ENCODE data around the gene NME9. TPM values are rescaled to one million over a fixed set of nuclear protein-coding genes. Genes with fewer than 3 reads are reported as not detected.

Gene NME9
- polyA plus RNA-seq, 1 donor = 1.4 TPM

DNA sequence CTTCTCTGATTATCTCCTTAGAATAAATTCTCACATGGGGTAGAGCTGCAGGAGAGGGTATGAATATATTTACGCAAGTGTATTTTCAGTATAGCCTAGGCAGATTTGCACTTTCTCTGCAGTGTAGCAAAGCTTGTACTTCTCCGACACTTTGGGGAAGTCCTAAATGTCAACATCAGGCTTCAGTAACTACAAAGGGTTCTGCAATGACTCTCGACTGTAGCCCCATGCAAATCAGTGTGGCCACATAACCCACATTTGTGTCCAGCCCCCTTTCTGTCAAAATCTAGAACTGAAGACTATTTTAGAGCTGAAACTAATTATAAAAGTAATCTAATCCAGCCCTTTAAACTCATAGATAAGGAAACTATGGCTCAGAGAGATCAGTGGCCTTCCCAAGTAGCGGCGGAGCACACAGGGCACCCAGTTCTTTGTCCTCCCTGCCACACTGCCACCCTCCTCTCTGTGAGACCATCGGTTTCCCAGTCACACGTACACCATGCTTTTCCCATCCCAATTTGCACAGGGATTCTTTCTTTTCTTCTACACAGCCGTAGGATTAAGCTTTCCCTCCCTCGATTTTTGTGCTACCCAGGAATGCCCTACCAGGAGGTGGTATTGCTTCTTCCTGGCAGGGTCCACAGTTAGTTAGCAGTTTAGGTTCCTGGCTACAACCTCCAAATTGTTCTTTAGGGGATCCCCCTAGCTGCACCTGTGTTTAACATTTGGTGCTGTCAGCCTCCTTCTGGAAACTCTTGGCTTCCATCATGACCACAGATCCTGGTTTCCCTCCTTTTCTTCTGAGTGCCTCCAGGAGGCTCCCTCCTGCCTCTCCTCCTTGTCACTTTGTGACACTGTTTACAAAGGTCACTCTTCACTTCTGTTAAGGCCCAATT lies 41.7 kb upstream of the NME9 start:
- DNase-seq = no peak
- no peaks in the 10 kb centered on the region for H3K36me3 ChIP-seq (ENCODE audit: control insufficient read depth, insufficient read depth, low read length)
- no peaks in the 10 kb centered on the region for H3K4me1 ChIP-seq (ENCODE audit: control insufficient read depth, insufficient read depth, low read length)
- H3K27ac ChIP-seq (ENCODE audit: low read length) = no peak overlapping the region
- H3K9me3 ChIP-seq (ENCODE audit: control insufficient read depth, low read depth, low read length) = no peaks in the 10 kb centered on the region
- H3K4me3 ChIP-seq (ENCODE audit: low read length) = no peak overlapping the region
- WGBS (ENCODE audit: insufficient coverage, low lambda C conversion rate) = 88% methylated on average over 4 of the region's 9 CpGs
- no peaks in the 10 kb centered on the region for H3K27me3 ChIP-seq (ENCODE audit: control insufficient read depth, insufficient read depth, low read length)

GRCh38 chr3:138370321-138370720 lies 40.7 kb upstream of the NME9 start:
- no CpG with 5 or more reads among the region's 8 CpGs for WGBS (ENCODE audit: insufficient coverage, low lambda C conversion rate)

GRCh38 chr3:138369151-138369900 lies 39.7 kb upstream of the NME9 start:
- Histone ChIP-seq H3K27me3 (ENCODE audit: control insufficient read depth, insufficient read depth, low read length) (no peaks in the 10 kb centered on the region), H3K36me3 (ENCODE audit: control insufficient read depth, insufficient read depth, low read length) (no peaks in the 10 kb centered on the region), H3K27ac (ENCODE audit: low read length) (no peak overlapping the region), H3K4me1 (ENCODE audit: control insufficient read depth, insufficient read depth, low read length) (no peaks in the 10 kb centered on the region), H3K9me3 (ENCODE audit: control insufficient read depth, low read depth, low read length) (no peaks in the 10 kb centered on the region), H3K4me3 (ENCODE audit: low read length) (no peak overlapping the region)
- WGBS (ENCODE audit: insufficient coverage, low lambda C conversion rate) = no CpG with 5 or more reads among the region's 8 CpGs
- DNase-seq = no peak

More at GRCh38 chr3:138370321-138370720, 40.7 kb upstream of the NME9 start:
- no peak overlapping the region for H3K4me3 ChIP-seq (ENCODE audit: low read length)
- no peaks in the 10 kb centered on the region for H3K4me1 ChIP-seq (ENCODE audit: control insufficient read depth, insufficient read depth, low read length)
- DNase-seq = no peak
- H3K36me3 ChIP-seq (ENCODE audit: control insufficient read depth, insufficient read depth, low read length) = no peaks in the 10 kb centered on the region
- H3K27ac ChIP-seq (ENCODE audit: low read length) = no peak overlapping the region
- no peaks in the 10 kb centered on the region for H3K9me3 ChIP-seq (ENCODE audit: control insufficient read depth, low read depth, low read length)
- no peaks in the 10 kb centered on the region for H3K27me3 ChIP-seq (ENCODE audit: control insufficient read depth, insufficient read depth, low read length)

- DNase-seq = no peak
- no peak overlapping the region for H3K4me3 ChIP-seq (ENCODE audit: low read length)
- H3K27me3 ChIP-seq (ENCODE audit: control insufficient read depth, insufficient read depth, low read length) = no peaks in the 10 kb centered on the region
- H3K36me3 ChIP-seq (ENCODE audit: control insufficient read depth, insufficient read depth, low read length) = no peaks in the 10 kb centered on the region
- no peaks in the 10 kb centered on the region for H3K4me1 ChIP-seq (ENCODE audit: control insufficient read depth, insufficient read depth, low read length)
- no CpG with 5 or more reads among the region's 5 CpGs for WGBS (ENCODE audit: insufficient coverage, low lambda C conversion rate)
- H3K9me3 ChIP-seq (ENCODE audit: control insufficient read depth, low read depth, low read length) = no peaks in the 10 kb centered on the region
- H3K27ac ChIP-seq (ENCODE audit: low read length) = no peak overlapping the region
Measured at GRCh38 chr3:138367911-138368310, 38.3 kb upstream of the NME9 start.

- H3K27me3 ChIP-seq (ENCODE audit: control insufficient read depth, insufficient read depth, low read length) = no peaks in the 10 kb centered on the region
- WGBS (ENCODE audit: insufficient coverage, low lambda C conversion rate) = 60% methylated on average over 1 of the region's 7 CpGs
- no peaks in the 10 kb centered on the region for H3K4me1 ChIP-seq (ENCODE audit: control insufficient read depth, insufficient read depth, low read length)
- H3K9me3 ChIP-seq (ENCODE audit: control insufficient read depth, low read depth, low read length) = no peaks in the 10 kb centered on the region
- DNase-seq = no peak
- H3K36me3 ChIP-seq (ENCODE audit: control insufficient read depth, insufficient read depth, low read length) = no peaks in the 10 kb centered on the region
- H3K4me3 ChIP-seq (ENCODE audit: low read length) = no peak overlapping the region
- no peak overlapping the region for H3K27ac ChIP-seq (ENCODE audit: low read length)
Measured at GRCh38 chr3:138367326-138367850, 37.7 kb upstream of the NME9 start.

GRCh38 chr3:138366006-138366759 lies 36.5 kb upstream of the NME9 start:
- Histone ChIP-seq H3K9me3 (ENCODE audit: control insufficient read depth, low read depth, low read length) (no peaks in the 10 kb centered on the region), H3K36me3 (ENCODE audit: control insufficient read depth, insufficient read depth, low read length) (no peaks in the 10 kb centered on the region), H3K27me3 (ENCODE audit: control insufficient read depth, insufficient read depth, low read length) (no peaks in the 10 kb centered on the region), H3K4me1 (ENCODE audit: control insufficient read depth, insufficient read depth, low read length) (no peaks in the 10 kb centered on the region), H3K27ac (ENCODE audit: low read length) (no peak overlapping the region), H3K4me3 (ENCODE audit: low read length) (no peak overlapping the region)
- 75% methylated on average over 1 of the region's 8 CpGs for WGBS (ENCODE audit: insufficient coverage, low lambda C conversion rate)
- DNase-seq = no peak

- Histone ChIP-seq H3K27me3 (ENCODE audit: control insufficient read depth, insufficient read depth, low read length) (no peaks in the 10 kb centered on the region), H3K4me1 (ENCODE audit: control insufficient read depth, insufficient read depth, low read length) (no peaks in the 10 kb centered on the region), H3K9me3 (ENCODE audit: control insufficient read depth, low read depth, low read length) (no peaks in the 10 kb centered on the region), H3K36me3 (ENCODE audit: control insufficient read depth, insufficient read depth, low read length) (no peaks in the 10 kb centered on the region), H3K4me3 (ENCODE audit: low read length) (no peak overlapping the region), H3K27ac (ENCODE audit: low read length) (no peak overlapping the region)
- WGBS (ENCODE audit: insufficient coverage, low lambda C conversion rate) = no CpG with 5 or more reads among the region's 4 CpGs
- no peak for DNase-seq
Measured at GRCh38 chr3:138365253-138365555, 35.6 kb upstream of the NME9 start.

- H3K4me3 ChIP-seq (ENCODE audit: low read length) = no peak overlapping the region
- H3K36me3 ChIP-seq (ENCODE audit: control insufficient read depth, insufficient read depth, low read length) = no peaks in the 10 kb centered on the region
- no peaks in the 10 kb centered on the region for H3K9me3 ChIP-seq (ENCODE audit: control insufficient read depth, low read depth, low read length)
- no peak overlapping the region for H3K27ac ChIP-seq (ENCODE audit: low read length)
- no peak for DNase-seq
- 88% methylated on average over 1 of the region's 6 CpGs for whole genome bisulfite sequencing (ENCODE audit: insufficient coverage, low lambda C conversion rate)
- no peaks in the 10 kb centered on the region for H3K27me3 ChIP-seq (ENCODE audit: control insufficient read depth, insufficient read depth, low read length)
- H3K4me1 ChIP-seq (ENCODE audit: control insufficient read depth, insufficient read depth, low read length) = no peaks in the 10 kb centered on the region
Measured at GRCh38 chr3:138364356-138365252, 35.0 kb upstream of the NME9 start.

DNA sequence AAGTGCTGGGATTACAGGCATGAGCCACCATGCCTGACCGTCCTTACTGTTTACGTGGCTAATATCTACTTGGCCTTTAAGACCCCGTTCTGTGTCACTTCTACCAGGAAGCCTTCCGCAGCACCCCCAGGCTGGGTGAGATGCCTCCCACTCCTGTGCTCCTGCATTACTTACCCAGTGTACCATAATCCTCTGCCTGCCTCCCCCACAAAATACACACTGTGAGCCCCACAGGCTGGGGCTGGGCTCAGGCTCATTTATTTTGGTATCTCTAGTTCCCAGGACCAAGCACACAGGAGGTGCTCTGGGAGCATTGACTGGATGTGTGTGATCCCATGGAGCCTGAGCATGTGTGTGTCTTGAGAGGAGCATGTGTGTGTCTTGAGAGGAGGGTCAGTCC lies 33.7 kb upstream of the NME9 start:
- WGBS (ENCODE audit: insufficient coverage, low lambda C conversion rate) = 85% methylated on average over 4 of the region's 4 CpGs

More for the DNA sequence above, 33.7 kb upstream of the NME9 start:
- DNase-seq = no peak
- Histone ChIP-seq H3K27ac (ENCODE audit: low read length) (no peak overlapping the region), H3K4me3 (ENCODE audit: low read length) (no peak overlapping the region), H3K4me1 (ENCODE audit: control insufficient read depth, insufficient read depth, low read length) (no peaks in the 10 kb centered on the region), H3K27me3 (ENCODE audit: control insufficient read depth, insufficient read depth, low read length) (no peaks in the 10 kb centered on the region), H3K9me3 (ENCODE audit: control insufficient read depth, low read depth, low read length) (no peaks in the 10 kb centered on the region), H3K36me3 (ENCODE audit: control insufficient read depth, insufficient read depth, low read length) (no peaks in the 10 kb centered on the region)
